Cardiac fibroblast (primary cell): Measurements from ENCODE around the gene TSR3.
A peak's percentile ranks its signal among the peaks of the same experiment; 100 is the strongest.

ENCODE experiments used
- DNase-seq, 2 donors: peaks; one replicate each; pipeline versions ENCODE4 v3.0.0 to v3.0.0-alpha.2; 2010; ENCODE audit warnings: low read depth in 2 of 2
- H3K4me3 ChIP-seq, 2 donors: replicated peaks in 1 of 2; 1 replicate in 1 of 2; 2 replicates in 1 of 2; pipeline ENCODE4 v1.5.1; 2011; ENCODE audit warnings: low read depth in 2 of 2, low read length in 2 of 2, mild to moderate bottlenecking in 2 of 2, moderate library complexity in 1 of 2
- TF ChIP-seq, protein P1 (sequence below): IDR thresholded peaks from one replicate; pipeline ENCODE4 v1.5.1; 2011; ENCODE audit warnings: low read depth, mild to moderate bottlenecking, low read length, inconsistent platforms

The TSR3 gene

GRCh38 chr16:1342526-1343427 lies 8.9 kb downstream of the TSR3 start:
- peak; percentile 88 to 89 for DNase-seq
- TF ChIP-seq, protein P1, sequence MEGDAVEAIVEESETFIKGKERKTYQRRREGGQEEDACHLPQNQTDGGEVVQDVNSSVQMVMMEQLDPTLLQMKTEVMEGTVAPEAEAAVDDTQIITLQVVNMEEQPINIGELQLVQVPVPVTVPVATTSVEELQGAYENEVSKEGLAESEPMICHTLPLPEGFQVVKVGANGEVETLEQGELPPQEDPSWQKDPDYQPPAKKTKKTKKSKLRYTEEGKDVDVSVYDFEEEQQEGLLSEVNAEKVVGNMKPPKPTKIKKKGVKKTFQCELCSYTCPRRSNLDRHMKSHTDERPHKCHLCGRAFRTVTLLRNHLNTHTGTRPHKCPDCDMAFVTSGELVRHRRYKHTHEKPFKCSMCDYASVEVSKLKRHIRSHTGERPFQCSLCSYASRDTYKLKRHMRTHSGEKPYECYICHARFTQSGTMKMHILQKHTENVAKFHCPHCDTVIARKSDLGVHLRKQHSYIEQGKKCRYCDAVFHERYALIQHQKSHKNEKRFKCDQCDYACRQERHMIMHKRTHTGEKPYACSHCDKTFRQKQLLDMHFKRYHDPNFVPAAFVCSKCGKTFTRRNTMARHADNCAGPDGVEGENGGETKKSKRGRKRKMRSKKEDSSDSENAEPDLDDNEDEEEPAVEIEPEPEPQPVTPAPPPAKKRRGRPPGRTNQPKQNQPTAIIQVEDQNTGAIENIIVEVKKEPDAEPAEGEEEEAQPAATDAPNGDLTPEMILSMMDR: no peak
- H3K4me3 ChIP-seq: no peak overlapping the region

GRCh38 chr16:1341495-1342420 lies 9.9 kb downstream of the TSR3 start:
- DNase-seq: no peak
- TF ChIP-seq, protein P1: no peak
- H3K4me3 ChIP-seq: no peak overlapping the region

- no peak overlapping the region for H3K4me3 ChIP-seq
- DNase-seq: no peak
- TF ChIP-seq, protein P1: no peak
Measured at GRCh38 chr16:1340730-1341494, 10.8 kb downstream of the TSR3 start.

DNA sequence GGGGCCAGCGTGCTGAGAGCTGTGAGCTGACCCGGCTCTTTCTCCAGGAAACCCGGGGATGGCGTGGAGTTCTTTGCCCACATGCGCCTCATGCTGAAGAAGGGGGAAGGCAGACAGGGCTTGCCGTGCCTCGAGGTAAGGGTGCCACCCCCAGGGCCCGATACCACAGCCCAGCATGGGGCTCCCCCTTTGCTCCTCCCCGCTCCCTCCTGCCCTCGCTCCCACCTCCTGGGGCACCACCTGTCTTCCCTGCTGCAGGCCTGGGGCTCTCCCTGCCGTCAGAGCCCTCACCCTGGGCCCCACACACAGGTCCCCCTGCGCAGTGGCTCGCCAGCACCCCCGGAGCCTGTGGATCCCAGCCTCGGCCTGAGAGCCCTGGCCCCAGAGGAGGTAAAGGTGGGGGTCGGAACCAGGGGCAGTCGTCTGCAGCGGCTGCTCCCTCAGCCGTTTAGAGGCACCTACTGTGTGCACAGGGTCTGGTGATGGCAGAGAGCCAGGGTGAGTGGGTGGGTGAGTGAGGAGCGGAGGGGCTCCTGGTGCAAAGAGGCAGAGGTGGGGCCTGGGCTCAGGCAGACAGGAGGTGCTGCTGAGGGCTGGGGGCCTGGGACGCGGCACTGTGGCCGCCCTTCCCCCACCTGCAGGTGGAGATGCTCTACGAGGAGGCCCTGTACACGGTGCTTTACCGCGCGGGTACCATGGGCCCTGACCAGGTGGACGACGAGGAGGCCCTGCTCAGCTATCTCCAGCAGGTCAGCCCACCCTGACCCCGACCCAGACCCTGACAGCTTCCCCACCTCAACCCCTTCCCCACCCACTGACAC lies 12.6 kb downstream of the TSR3 start:
- DNase-seq: no peak
- TF ChIP-seq, protein P1: no peak
- H3K4me3 ChIP-seq: no peak overlapping the region

DNA sequence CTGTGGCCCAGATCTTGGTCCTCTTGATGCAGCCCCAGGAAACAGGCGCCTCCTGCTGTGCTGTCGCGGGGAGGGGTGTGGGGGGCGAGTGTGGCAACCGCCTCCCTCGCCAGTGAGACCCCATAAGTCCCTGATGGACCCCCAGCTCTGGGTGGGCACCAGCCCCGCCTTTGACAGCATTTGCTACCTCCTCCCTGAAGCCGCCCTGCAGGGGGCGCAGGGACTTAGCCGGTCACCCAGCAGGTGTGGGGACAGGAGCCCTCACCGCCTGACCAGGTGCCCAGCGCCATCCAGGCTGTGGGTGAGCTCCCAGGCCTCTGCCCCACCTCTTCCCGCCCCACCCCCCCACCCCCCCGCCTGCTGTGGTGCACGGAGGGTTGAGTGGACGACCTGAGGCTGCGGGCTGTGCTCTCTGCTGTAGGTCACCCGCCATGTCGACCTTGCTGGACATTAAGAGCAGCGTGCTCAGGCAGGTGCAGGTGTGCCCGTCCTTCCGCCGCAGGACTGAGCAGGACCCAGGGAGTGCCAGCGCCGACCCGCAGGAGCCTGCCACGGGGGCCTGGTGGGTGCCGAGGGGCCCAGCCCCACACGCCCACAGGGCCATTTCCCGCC lies 13.5 kb downstream of the TSR3 start:
- DNase-seq: no peak
- TF ChIP-seq, protein P1: peak; percentile 34
- no peak overlapping the region for H3K4me3 ChIP-seq
